Measurements from ENCODE around the gene COL11A1.

COL11A1 gene

GRCh38 chr1:102901996-102902395 lies 206.3 kb downstream of the COL11A1 start:
- no peak for DNase-seq

GRCh38 chr1:102899935-102900334 lies 208.4 kb downstream of the COL11A1 start:
- DNase-seq: no peak

GRCh38 chr1:102897557-102897956 lies 210.8 kb downstream of the COL11A1 start:
- no peak for DNase-seq

DNA sequence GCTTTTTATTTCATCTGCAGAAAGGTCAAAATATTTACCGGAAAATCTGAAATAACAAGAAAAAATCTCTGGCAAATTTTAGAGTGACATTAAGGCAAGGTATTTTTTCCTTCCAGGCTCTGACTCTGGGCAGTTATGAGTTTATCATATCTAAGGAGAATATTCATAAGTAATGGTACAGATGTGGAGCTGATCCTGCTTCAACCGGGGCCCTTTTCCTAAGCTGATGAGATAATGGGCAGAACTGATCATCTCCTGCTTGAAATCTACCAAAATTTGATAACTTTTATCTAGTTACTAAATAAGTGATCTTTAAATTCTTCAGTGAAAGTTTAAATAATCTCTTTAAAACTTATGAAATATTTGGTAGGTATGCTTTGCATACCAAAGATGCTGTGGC lies 211.6 kb downstream of the COL11A1 start:
- no peak for DNase-seq

GRCh38 chr1:102896286-102896685 lies 212.0 kb downstream of the COL11A1 start:
- DNase-seq: no peak

GRCh38 chr1:102891868-102892625 lies 216.3 kb downstream of the COL11A1 start:
- no peak for DNase-seq

DNA sequence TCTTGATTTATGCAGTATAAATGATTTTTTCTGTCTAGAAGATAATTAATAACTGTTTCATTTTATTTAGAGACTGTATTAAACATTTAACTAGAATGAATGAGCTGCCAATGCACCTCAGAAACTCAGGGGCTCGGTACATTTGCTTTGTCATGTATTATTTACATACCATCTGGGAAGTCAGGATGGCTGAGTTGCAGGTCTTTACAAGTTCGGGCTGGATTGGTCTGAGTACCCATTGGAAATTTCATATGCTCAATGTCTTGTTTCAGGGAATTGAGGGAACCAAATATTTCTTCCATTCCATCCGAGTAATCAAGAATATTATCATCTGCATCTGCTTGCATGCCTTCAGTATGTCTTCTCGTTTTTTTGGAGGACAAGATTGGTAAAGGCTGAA lies 221.7 kb downstream of the COL11A1 start:
- DNase-seq: no peak

GRCh38 chr1:102884238-102884637 lies 224.1 kb downstream of the COL11A1 start:
- DNase-seq: no peak

- DNase-seq: no peak
Observed at GRCh38 chr1:102879439-102879993, 228.8 kb downstream of the COL11A1 start.

- no peak for DNase-seq
Observed at GRCh38 chr1:102875756-102876155, 232.6 kb downstream of the COL11A1 start.

DNA sequence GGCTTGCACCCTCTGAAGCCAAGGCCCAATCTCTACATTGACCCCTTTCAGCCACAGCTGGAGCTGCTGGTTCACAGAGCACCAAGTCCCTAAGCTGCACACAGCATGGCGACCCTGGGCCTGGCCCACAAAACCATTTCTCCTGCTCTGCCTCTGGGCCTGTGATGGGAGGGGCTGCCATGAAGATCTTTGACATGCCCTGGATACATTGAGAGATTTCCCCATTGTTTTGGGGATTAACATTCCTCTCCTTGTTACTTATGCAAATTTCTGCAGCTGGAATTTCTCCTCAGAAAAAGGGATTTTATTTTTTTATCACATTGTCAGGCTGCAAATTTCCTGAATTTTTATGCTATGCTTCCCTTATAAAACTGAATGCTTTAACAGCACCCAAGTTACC lies 235.8 kb downstream of the COL11A1 start:
- no peak for DNase-seq

- no peak for DNase-seq
Observed at GRCh38 chr1:102872097-102872496, 236.2 kb downstream of the COL11A1 start.

- no peak for DNase-seq
Observed at GRCh38 chr1:102863704-102864103, 244.6 kb downstream of the COL11A1 start.

- DNase-seq: no peak
Observed at GRCh38 chr1:102861247-102861646, 247.1 kb downstream of the COL11A1 start.

GRCh38 chr1:102858695-102859094 lies 249.6 kb downstream of the COL11A1 start:
- DNase-seq: no peak

GRCh38 chr1:102857251-102857650 lies 251.1 kb downstream of the COL11A1 start:
- DNase-seq: no peak

GRCh38 chr1:102853701-102854187 lies 254.6 kb downstream of the COL11A1 start:
- DNase-seq: no peak

GRCh38 chr1:102853136-102853535 lies 255.2 kb downstream of the COL11A1 start:
- no peak for DNase-seq

DNA sequence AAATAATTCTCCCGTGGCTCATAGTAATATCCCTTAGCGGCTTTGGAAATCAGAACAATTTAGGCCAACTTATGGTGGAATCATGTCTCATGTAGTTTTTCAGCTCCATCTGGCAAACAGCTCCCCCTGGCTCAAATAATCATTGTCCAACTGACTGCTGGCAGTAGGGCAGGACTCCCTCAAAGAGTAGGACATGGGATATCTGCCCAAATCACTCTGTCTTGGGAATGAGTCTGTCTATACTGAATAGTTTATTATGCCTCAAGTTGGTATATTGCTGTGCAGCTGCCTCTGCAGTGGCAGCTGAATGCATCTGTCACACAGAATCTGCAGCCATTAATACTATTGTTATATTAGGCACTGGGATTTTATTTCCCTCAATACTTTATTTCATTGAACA lies 255.7 kb downstream of the COL11A1 start:
- DNase-seq: peak in 3 of 56 donors; percentile 2 to 11 (median 5)

DNA sequence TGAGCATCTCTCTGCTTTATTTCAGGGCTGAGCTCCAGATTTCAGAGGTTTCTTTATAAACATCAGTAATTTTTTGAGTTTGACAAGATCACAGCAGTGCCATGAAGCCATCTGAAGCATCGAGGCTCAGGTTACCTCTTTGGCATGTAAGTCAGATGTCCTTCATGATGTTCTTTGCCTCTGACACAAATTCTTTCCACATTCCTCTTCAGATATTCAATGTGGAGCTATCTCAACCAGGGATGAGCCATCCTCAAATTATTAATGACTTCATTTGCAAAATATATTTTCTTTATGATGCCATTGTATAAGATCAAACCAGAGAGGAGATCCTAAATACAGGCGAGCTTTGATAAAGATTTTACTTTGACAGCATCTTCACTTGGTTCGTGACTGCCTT lies 256.7 kb downstream of the COL11A1 start:
- no peak for DNase-seq

DNA sequence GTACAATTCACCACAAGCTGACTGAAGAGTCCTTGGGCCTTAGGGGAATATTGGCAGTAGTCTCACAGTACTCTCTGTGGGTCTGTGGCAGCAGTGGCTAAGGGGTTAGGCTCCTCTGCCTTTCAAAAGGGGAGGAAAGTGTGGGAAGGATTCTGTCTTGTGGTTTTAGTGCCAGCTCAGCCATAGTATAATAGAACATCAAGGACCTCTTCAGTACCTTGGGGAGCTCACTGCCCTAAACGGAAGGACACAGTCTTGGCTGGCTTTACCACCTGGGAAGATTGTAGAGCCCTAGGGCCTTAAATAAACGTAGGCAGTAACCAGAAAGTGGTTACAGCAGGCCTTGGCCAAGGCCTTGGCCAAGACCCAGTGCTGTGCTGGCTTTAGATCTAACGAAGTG lies 265.7 kb downstream of the COL11A1 start:
- no peak for DNase-seq

- DNase-seq: no peak
Observed at GRCh38 chr1:102840741-102841140, 267.6 kb downstream of the COL11A1 start.

DNA sequence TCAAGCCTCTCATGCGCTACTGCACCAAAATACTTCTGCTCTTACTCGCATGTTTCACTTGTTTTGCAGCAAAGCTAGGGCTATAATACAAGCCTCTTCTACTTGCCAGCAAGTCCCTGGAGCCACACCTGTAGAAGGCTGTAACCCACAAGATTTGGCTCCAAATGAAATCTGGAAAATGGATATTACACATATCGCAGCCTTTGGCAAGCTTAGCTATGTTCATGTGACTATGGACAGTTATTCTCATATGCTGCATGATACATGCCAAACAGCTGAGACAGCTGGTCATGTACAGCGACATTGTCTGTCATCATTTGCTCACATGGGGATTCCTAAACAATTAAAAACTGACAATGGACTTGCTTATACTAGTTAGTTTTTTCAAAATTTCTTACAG lies 270.3 kb downstream of the COL11A1 start:
- DNase-seq: no peak

Data from amygdala (tissue), 56 donors.